Neuronal stem cell (in vitro differentiated cells): ENCODE data around the gene MDP1.
A peak's percentile ranks its signal among the peaks of the same experiment; 100 is the strongest.
"Not testable (repeated sequence)": the region's sequence is repeated elsewhere in the genome, so short reads cannot be mapped to it uniquely, and the experiment has no call there.

ENCODE experiments used
- DNase-seq: peaks from one replicate; pipeline ENCODE4 v3.0.0-alpha.2; 2013; ENCODE audit warnings: low spot score
- H2AFZ ChIP-seq: one replicate; pipeline ENCODE4 v1.6.1; 2013; ENCODE audit warnings: mild to moderate bottlenecking, low read length, inconsistent platforms
- H2AK5ac ChIP-seq: 2 replicates; pipeline ENCODE4 v1.6.1; 2013; ENCODE audit warnings: low read depth, mild to moderate bottlenecking, inconsistent platforms, low read length, moderate library complexity, mixed read lengths
- H2BK120ac ChIP-seq: 2 replicates; pipeline ENCODE4 v1.6.1; 2013; ENCODE audit warnings: low read depth, mild to moderate bottlenecking, inconsistent platforms, low read length, moderate library complexity, mixed read lengths
- H2BK12ac ChIP-seq: one replicate; pipeline ENCODE4 v1.6.1; 2013; ENCODE audit warnings: low read length, inconsistent platforms
- H2BK15ac ChIP-seq: 2 replicates; pipeline ENCODE4 v1.6.1; 2013; ENCODE audit warnings: mild to moderate bottlenecking, low read length, inconsistent platforms, mixed read lengths
- H2BK5ac ChIP-seq: one replicate; pipeline ENCODE4 v1.6.1; 2013; ENCODE audit warnings: inconsistent platforms, mild to moderate bottlenecking, low read length, moderate library complexity
- H3K14ac ChIP-seq: one replicate; pipeline ENCODE4 v1.6.1; 2013; ENCODE audit warnings: low read length, inconsistent platforms
- H3K18ac ChIP-seq: 2 replicates; pipeline ENCODE4 v1.6.1; 2013; ENCODE audit warnings: low read length, inconsistent platforms
- H3K23ac ChIP-seq: 2 replicates; pipeline ENCODE4 v1.6.1; 2013; ENCODE audit warnings: low read depth, mild to moderate bottlenecking, mixed read lengths, low read length, inconsistent platforms; ENCODE audit not compliant: poor library complexity
- H3K27ac ChIP-seq: replicated peaks from 3 replicates; pipeline ENCODE4 v1.5.1; 2013; ENCODE audit warnings: low read length, inconsistent platforms
- H3K27me3 ChIP-seq, 3 experiments: 2 replicates each; pipeline ENCODE4 v1.6.1; 2013; ENCODE audit warnings: low read length in 3 of 3, mild to moderate bottlenecking in 2 of 3, inconsistent platforms in 1 of 3, low read depth in 1 of 3, mixed read lengths in 1 of 3, moderate library complexity in 1 of 3; ENCODE audit not compliant: control insufficient read depth in 3 of 3, insufficient read depth in 3 of 3
- H3K36me3 ChIP-seq, 2 donors: replicated peaks in 1 of 2; 2 replicates each; pipeline ENCODE4 v1.6.1; 2013; ENCODE audit warnings: low read length in 2 of 2; ENCODE audit not compliant: control insufficient read depth in 2 of 2, insufficient read depth in 2 of 2
- H3K4ac ChIP-seq: 2 replicates; pipeline ENCODE4 v1.6.1; 2013; ENCODE audit warnings: inconsistent platforms, mild to moderate bottlenecking, low read length, moderate library complexity
- H3K4me1 ChIP-seq, 2 donors: 1 replicate in 1 of 2; 2 replicates in 1 of 2; pipeline ENCODE4 v1.6.1; 2013; ENCODE audit warnings: low read length in 2 of 2, low read depth in 1 of 2; ENCODE audit not compliant: control insufficient read depth in 2 of 2, insufficient read depth in 1 of 2
- H3K4me2 ChIP-seq: one replicate; pipeline ENCODE4 v1.6.1; 2013; ENCODE audit warnings: mild to moderate bottlenecking, low read length, inconsistent platforms; ENCODE audit not compliant: insufficient read depth, poor library complexity, severe bottlenecking
- H3K4me3 ChIP-seq, 2 donors: 2 replicates each; pipeline ENCODE4 v1.5.1; 2013; ENCODE audit warnings: low read length in 2 of 2, mild to moderate bottlenecking in 2 of 2, inconsistent platforms in 1 of 2, moderate library complexity in 1 of 2
- H3K79me1 ChIP-seq: one replicate; pipeline ENCODE4 v1.6.1; 2013; ENCODE audit warnings: low read depth, mild to moderate bottlenecking, inconsistent platforms, low read length, moderate library complexity
- H3K9ac ChIP-seq: one replicate; pipeline ENCODE4 v1.6.1; 2013; ENCODE audit warnings: mild to moderate bottlenecking, low read depth, low read length, inconsistent platforms; ENCODE audit not compliant: poor library complexity
- H3K9me3 ChIP-seq, 2 donors: replicated peaks in 1 of 2; 2 replicates each; pipeline versions ENCODE3 to v1.6.1; 2013; ENCODE audit warnings: low read length in 2 of 2, mild to moderate bottlenecking in 2 of 2, inconsistent platforms in 1 of 2, low read depth in 1 of 2, mixed read lengths in 1 of 2, moderate library complexity in 1 of 2; ENCODE audit not compliant: control insufficient read depth in 2 of 2, insufficient read depth in 1 of 2
- H4K8ac ChIP-seq: one replicate; pipeline ENCODE4 v1.6.1; 2013; ENCODE audit warnings: low read depth, mild to moderate bottlenecking, inconsistent platforms, low read length, moderate library complexity
- H4K91ac ChIP-seq: one replicate; pipeline ENCODE4 v1.6.1; 2013; ENCODE audit warnings: low read length, low read depth, mild to moderate bottlenecking, inconsistent platforms; ENCODE audit not compliant: poor library complexity
- WGBS, 2 donors: extraction: QIAGEN DNeasy Blood & Tissue Kit; methylation state at CpG; one replicate each; pipeline ENCODE4 v1.1.7; 2013; ENCODE audit warnings: missing lambda C conversion rate in 2 of 2, mixed read lengths in 1 of 2; ENCODE audit not compliant: insufficient read length in 2 of 2, insufficient replicate concordance in 1 of 2; ENCODE audit errors: extremely low coverage in 2 of 2; 5-methylcytosine and 5-hydroxymethylcytosine counted together

The MDP1 gene

DNA sequence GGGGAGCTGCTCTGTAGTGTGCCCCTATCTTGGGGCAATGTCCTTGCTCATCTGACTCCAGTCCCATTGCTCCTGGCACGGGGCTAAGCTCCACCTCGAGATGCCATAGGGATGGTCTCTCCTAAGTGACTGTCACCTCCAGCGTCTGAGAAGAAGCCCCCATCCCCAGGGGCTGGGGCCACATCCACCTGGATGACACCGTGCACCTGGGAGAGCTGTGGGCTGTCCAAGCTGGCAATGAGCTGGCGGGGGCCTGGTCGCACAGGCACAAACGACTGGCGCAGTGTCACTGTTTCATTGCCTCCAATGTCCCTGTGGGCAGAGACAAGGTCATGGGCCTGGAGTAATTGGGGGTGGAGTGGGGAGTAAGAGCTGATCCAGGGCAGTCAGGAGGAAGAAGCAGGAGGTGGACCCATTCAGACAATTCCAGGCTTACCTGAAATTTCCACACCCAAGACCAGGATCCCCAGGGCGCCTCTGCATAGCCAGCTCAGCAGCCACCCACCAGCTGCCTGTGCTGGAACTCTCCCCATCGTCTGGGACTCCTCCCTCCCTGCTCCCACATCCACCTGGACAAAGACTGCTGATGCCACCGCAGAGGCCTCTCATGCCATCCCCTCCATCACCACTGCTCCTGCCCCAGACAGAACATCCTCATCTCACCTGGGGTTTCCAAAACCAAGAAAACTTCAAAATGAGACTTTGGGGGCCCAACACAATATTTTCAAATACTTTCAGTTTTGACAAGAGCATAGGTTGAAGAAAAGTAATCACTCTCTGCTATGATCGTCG is 33.6 kb upstream of the MDP1 start:
- H3K4me2 ChIP-seq: no peak overlapping the region
- H2BK12ac ChIP-seq: no peak overlapping the region
- H3K14ac ChIP-seq: peak overlapping the region; percentile 47
- no peaks in the 10 kb centered on the region for H3K36me3 ChIP-seq
- H3K4ac ChIP-seq: no peak overlapping the region
- H3K79me1 ChIP-seq: no peaks in the 10 kb centered on the region
- H3K4me3 ChIP-seq: no peak overlapping the region
- no peaks in the 10 kb centered on the region for H3K9me3 ChIP-seq
- H3K4me1 ChIP-seq: no peaks in the 10 kb centered on the region
- no peaks in the 10 kb centered on the region for H3K27me3 ChIP-seq
- H4K8ac ChIP-seq: no peak overlapping the region
- DNase-seq: no peak
- H2BK15ac ChIP-seq: no peak overlapping the region
- WGBS, 2 donors: no CpG with 5 or more reads among the region's 13 CpGs
- no peak overlapping the region for H3K18ac ChIP-seq
- H3K23ac ChIP-seq: peak overlapping the region; percentile 52
- H2AFZ ChIP-seq: no peak overlapping the region
- H2AK5ac ChIP-seq: peak overlapping the region; percentile 21
- no peak overlapping the region for H2BK120ac ChIP-seq
- H2BK5ac ChIP-seq: no peak overlapping the region
- no peak overlapping the region for H4K91ac ChIP-seq
- no peak overlapping the region for H3K27ac ChIP-seq
- H3K9ac ChIP-seq: peak overlapping the region; percentile 13

GRCh38 chr14:24247422-24247821 is 31.6 kb upstream of the MDP1 start:
- no peak overlapping the region for H3K23ac ChIP-seq
- no peaks in the 10 kb centered on the region for H3K36me3 ChIP-seq
- no peak overlapping the region for H3K14ac ChIP-seq
- no peaks in the 10 kb centered on the region for H3K9me3 ChIP-seq
- no peak for DNase-seq
- WGBS, 2 donors: 100% methylated on average over 2 of the region's 7 CpGs
- no peak overlapping the region for H2AK5ac ChIP-seq
- no peak overlapping the region for H3K18ac ChIP-seq
- no peak overlapping the region for H3K4me3 ChIP-seq
- no peak overlapping the region for H2BK12ac ChIP-seq
- H3K9ac ChIP-seq: no peak overlapping the region
- H3K27ac ChIP-seq: no peak overlapping the region
- no peaks in the 10 kb centered on the region for H3K4me1 ChIP-seq
- no peaks in the 10 kb centered on the region for H3K27me3 ChIP-seq
- no peak overlapping the region for H2BK15ac ChIP-seq
- no peak overlapping the region for H2BK120ac ChIP-seq
- no peak overlapping the region for H3K4ac ChIP-seq
- H4K91ac ChIP-seq: no peak overlapping the region
- no peak overlapping the region for H2AFZ ChIP-seq
- H4K8ac ChIP-seq: no peak overlapping the region
- no peak overlapping the region for H2BK5ac ChIP-seq
- H3K4me2 ChIP-seq: no peak overlapping the region
- H3K79me1 ChIP-seq: no peaks in the 10 kb centered on the region

DNA sequence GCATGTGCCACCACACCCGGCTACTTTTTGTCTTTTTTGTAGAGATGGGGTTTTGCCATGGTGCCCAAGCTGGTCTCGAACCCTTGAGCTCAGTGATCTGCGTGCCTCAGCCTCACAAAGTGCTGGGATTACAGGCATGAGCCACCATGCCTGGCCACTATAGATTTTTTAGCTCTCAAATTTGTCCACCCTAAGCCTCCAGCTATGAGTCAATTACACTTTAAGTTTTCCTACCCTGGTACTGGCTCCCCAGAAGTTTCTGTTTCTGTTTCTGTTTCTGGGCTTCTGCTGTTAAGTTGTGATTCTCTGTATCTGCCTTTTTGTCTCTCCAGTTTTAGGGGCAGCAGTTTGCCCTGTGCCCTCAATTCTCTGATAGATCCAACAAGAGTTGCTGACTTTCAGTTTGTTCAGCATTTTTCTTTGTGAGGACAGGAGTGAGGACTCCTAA is 30.9 kb upstream of the MDP1 start:
- H3K4me2 ChIP-seq: no peak overlapping the region
- H2AFZ ChIP-seq: no peak overlapping the region
- WGBS, 2 donors: no CpG with 5 or more reads among the region's 3 CpGs
- no peak overlapping the region for H3K9ac ChIP-seq
- H2BK12ac ChIP-seq: no peak overlapping the region
- no peak overlapping the region for H3K4me3 ChIP-seq
- H4K8ac ChIP-seq: no peak overlapping the region
- H2BK120ac ChIP-seq: no peak overlapping the region
- H3K23ac ChIP-seq: no peak overlapping the region
- no peaks in the 10 kb centered on the region for H3K79me1 ChIP-seq
- H2BK5ac ChIP-seq: no peak overlapping the region
- no peak overlapping the region for H2AK5ac ChIP-seq
- no peak for DNase-seq
- H2BK15ac ChIP-seq: no peak overlapping the region
- H4K91ac ChIP-seq: no peak overlapping the region
- no peak overlapping the region for H3K14ac ChIP-seq
- no peaks in the 10 kb centered on the region for H3K36me3 ChIP-seq
- no peak overlapping the region for H3K18ac ChIP-seq
- H3K4ac ChIP-seq: no peak overlapping the region
- no peaks in the 10 kb centered on the region for H3K27me3 ChIP-seq
- H3K4me1 ChIP-seq: no peaks in the 10 kb centered on the region
- H3K9me3 ChIP-seq: no peaks in the 10 kb centered on the region
- H3K27ac ChIP-seq: no peak overlapping the region

GRCh38 chr14:24245350-24245749 is 29.5 kb upstream of the MDP1 start:
- WGBS, 2 donors: no CpG with 5 or more reads among the region's 11 CpGs

More at GRCh38 chr14:24245350-24245749, 29.5 kb upstream of the MDP1 start:
- not testable (repeated sequence) for H3K23ac ChIP-seq, H2BK12ac ChIP-seq, H3K9ac ChIP-seq, H3K36me3 ChIP-seq, H3K14ac ChIP-seq, H2BK15ac ChIP-seq, H3K27me3 ChIP-seq, H3K79me1 ChIP-seq, H2BK5ac ChIP-seq, DNase-seq, H2AFZ ChIP-seq, H3K9me3 ChIP-seq, H2AK5ac ChIP-seq, H3K4ac ChIP-seq, H3K4me2 ChIP-seq, H4K8ac ChIP-seq, H3K18ac ChIP-seq, H2BK120ac ChIP-seq, H3K4me1 ChIP-seq, H3K4me3 ChIP-seq, H3K27ac ChIP-seq, H4K91ac ChIP-seq
